Bronchial epithelial cell (primary cell): ENCODE data around the gene POLN. TPM values are rescaled to one million over a fixed set of nuclear protein-coding genes. Genes with fewer than 3 reads are reported as not detected.

Experiments used
- DNase-seq: peaks from one replicate; pipeline ENCODE4 v3.0.0-alpha.2; 2010; ENCODE audit warnings: low read depth
- FAIRE-seq: peaks from 2 replicates; lab custom pipeline; 2011; peaks lifted over from hg19 to GRCh38; lab: Jason Lieb, UNC
- H3K27me3 ChIP-seq: 2 replicates; pipeline ENCODE4 v1.5.1; 2011; ENCODE audit warnings: low read length; ENCODE audit not compliant: control insufficient read depth, insufficient read depth
- H3K36me3 ChIP-seq: 2 replicates; pipeline ENCODE4 v1.5.1; 2011; ENCODE audit warnings: low read length; ENCODE audit not compliant: control insufficient read depth, insufficient read depth
- H3K4me3 ChIP-seq: 2 replicates; pipeline ENCODE4 v1.5.1; 2011; ENCODE audit warnings: mild to moderate bottlenecking, low read depth, low read length, control low read depth
- total RNA-seq: library from RNA; depleted of rRNA; stranded (reverse); fragments of >200 nt; gene quantifications from 2 replicates; pipeline ENCODE4 v1.2.1, GENCODE V29; 2014
- TF ChIP-seq, protein P1 (sequence below): IDR thresholded peaks from 2 replicates; pipeline ENCODE4 v1.5.1; 2011; ENCODE audit warnings: mild to moderate bottlenecking, moderate library complexity, low read length, control low read depth, inconsistent platforms; ENCODE audit not compliant: insufficient read depth, severe bottlenecking

POLN gene
- total RNA-seq, 1 donor from 2014 or later: 1.6 TPM

DNA sequence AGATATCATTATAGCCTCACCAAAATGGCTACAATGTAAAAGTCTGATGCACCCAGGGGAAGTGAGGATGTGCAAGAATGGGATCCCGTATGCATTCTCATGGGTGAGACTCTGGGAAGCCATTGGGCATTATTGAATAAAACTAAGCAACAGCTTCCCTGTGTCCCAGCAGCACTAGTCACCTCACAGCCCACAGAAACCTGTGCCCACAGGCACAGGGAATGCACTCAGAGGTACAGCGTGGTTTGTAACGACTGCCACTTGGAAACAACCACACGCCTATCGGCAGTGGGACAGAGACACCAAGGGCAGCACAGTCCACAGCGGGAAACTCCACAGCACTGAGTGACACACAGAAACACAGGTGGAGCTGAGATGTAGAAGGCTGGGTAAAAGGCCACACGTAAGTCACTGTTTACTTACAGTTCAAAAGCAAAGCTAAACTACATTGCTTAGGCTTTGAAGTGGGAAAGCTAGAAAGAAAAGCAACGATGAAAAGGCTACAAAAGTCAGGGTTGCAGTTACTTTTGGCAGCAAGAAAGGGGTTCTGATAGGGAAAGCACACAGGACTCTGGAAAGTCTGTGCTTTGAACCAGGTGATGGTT is 69.2 kb downstream of the POLN start:
- FAIRE-seq (no peak), DNase-seq (no peak)
- TF ChIP-seq, protein P1, sequence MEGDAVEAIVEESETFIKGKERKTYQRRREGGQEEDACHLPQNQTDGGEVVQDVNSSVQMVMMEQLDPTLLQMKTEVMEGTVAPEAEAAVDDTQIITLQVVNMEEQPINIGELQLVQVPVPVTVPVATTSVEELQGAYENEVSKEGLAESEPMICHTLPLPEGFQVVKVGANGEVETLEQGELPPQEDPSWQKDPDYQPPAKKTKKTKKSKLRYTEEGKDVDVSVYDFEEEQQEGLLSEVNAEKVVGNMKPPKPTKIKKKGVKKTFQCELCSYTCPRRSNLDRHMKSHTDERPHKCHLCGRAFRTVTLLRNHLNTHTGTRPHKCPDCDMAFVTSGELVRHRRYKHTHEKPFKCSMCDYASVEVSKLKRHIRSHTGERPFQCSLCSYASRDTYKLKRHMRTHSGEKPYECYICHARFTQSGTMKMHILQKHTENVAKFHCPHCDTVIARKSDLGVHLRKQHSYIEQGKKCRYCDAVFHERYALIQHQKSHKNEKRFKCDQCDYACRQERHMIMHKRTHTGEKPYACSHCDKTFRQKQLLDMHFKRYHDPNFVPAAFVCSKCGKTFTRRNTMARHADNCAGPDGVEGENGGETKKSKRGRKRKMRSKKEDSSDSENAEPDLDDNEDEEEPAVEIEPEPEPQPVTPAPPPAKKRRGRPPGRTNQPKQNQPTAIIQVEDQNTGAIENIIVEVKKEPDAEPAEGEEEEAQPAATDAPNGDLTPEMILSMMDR: no peak
- no peaks in the 10 kb centered on the region for H3K27me3 ChIP-seq
- H3K36me3 ChIP-seq: no peaks in the 10 kb centered on the region
- H3K4me3 ChIP-seq: no peak overlapping the region

DNA sequence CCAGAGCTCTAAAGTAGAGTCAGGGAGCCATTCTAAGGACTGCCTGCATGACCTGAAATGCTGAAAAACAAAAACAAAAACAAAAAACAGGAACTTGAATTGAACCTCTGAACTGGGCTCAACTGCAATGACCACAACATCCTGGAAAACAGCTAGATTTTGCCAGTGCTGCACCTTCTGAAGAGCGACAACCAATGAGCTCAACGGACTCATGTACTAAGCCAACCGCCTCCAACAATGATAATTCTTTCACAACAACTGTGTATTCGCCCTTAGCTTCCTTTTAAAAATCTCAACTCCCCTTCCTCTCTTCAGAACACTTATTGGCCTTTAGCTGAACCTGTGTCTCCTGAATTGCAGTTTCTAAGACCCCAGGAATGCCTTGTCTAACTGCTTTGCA is 69.8 kb downstream of the POLN start:
- no peaks in the 10 kb centered on the region for H3K27me3 ChIP-seq
- no peak for FAIRE-seq
- H3K4me3 ChIP-seq: no peak overlapping the region
- H3K36me3 ChIP-seq: no peaks in the 10 kb centered on the region
- no peak for DNase-seq
- TF ChIP-seq, protein P1: no peak

DNA sequence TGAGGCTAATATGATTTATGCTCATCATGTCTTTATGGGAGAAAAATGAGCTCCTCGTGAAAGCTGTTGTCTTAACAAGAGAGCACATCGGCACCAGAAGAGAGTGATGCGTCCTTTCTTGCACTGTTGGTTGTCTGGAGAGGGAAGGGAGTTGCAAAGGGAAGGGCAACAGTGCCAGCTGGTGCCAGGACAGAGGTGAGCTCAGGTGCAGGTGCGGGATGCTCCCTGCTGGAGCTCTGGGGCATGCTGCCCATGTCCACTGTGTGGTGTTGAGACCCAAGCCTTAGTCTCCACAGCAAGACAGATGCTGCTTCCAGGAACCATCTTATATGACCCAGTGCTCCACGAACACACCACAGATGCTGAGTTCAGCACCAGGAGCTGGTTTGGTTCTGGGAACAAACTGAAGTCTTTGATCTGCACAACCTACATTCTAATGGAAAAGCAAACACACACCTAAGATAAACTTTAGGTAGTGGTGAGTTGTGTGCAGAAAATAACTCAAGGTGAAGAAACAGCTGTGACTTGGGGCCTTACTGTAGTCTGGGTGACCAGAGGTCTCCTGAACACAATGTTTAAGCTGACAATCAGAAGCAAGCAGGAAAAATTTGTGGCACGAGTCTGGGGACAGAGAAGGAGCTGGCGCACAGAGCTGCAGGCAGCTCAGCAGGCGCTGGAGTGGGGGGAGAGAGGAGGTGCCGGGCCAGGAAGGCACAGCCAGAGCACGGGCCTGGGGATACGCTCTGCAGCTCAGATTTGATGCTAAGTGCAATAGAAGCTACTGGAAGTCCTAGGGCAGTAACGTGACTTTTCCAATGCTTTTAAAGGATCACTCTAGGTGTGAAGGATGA is 73.2 kb downstream of the POLN start:
- FAIRE-seq: peak; percentile 94
- DNase-seq: no peak

DNA sequence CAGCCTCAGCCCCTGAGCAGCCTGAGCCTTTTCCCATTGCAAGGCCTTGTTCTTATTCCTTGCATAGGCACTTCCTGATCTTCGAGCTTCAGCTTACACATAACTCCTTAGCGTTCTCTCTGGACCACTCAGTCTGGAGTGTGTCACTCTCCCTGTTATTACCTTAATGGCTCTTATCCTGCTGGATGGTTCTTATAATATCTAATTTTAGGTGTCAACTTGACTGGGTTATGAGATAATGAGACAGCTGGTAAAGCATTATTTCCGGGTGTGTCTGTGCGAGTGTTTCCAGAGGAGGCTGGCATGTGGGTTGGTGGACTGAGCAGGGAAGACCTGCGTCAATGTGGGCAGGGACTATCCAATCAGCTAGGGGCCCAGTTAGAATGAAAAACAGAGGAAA is 75.7 kb downstream of the POLN start:
- no peaks in the 10 kb centered on the region for H3K36me3 ChIP-seq
- FAIRE-seq (no peak), DNase-seq (no peak)
- no peak overlapping the region for H3K4me3 ChIP-seq
- H3K27me3 ChIP-seq: no peaks in the 10 kb centered on the region
- TF ChIP-seq, protein P1: no peak

More for the DNA sequence above, 73.2 kb downstream of the POLN start:
- TF ChIP-seq, protein P1: peak; percentile 3
- H3K36me3 ChIP-seq: no peaks in the 10 kb centered on the region
- H3K27me3 ChIP-seq: no peaks in the 10 kb centered on the region
- H3K4me3 ChIP-seq: no peak overlapping the region

DNA sequence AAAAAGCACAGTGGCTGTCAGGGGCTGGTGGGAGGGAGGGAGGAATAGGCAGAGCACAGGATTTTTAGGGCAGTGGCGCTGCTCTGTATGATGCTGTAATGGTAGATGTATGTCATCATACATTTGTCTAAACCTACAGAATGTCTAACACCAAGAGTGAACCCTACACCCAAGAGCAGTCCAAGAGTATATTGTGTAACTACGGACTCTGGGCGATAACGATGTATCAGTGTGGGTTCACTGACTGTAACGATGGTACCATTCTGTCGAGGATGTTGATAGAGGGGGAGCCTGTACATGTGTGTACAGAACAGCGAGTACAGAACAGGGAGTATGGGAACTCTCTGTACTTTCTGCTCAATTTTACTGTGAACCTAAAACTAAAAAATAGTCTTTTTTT is 76.5 kb downstream of the POLN start:
- no peaks in the 10 kb centered on the region for H3K36me3 ChIP-seq
- DNase-seq (no peak), FAIRE-seq (no peak)
- H3K4me3 ChIP-seq: no peak overlapping the region
- TF ChIP-seq, protein P1: no peak
- H3K27me3 ChIP-seq: no peaks in the 10 kb centered on the region
